CD14-positive monocyte (primary cell): ENCODE measurements around the gene ZDHHC11. TPM values are rescaled to one million over a fixed set of nuclear protein-coding genes. Genes with fewer than 3 reads are reported as not detected.
"Not testable (repeated sequence)": the region's sequence is repeated elsewhere in the genome, so short reads cannot be mapped to it uniquely, and the experiment has no call there.

Experiments
- DNase-seq, 3 donors: peaks; one replicate each; pipeline ENCODE4 v3.0.0-alpha.2; 2011 to 2022
- H2AFZ ChIP-seq: 2 replicates; pipeline ENCODE4 v1.6.0; 2012; ENCODE audit warnings: mild to moderate bottlenecking, low read depth, low read length, inconsistent platforms; ENCODE audit not compliant: insufficient read depth, poor library complexity, severe bottlenecking
- H3K27ac ChIP-seq, 2 donors: 1 replicate in 1 of 2; 2 replicates in 1 of 2; pipeline ENCODE4 v1.5.1; 2012 to 2013; ENCODE audit warnings: low read length in 2 of 2, control low read depth in 1 of 2, inconsistent platforms in 1 of 2, low read depth in 1 of 2, mild to moderate bottlenecking in 1 of 2
- H3K27me3 ChIP-seq, 2 donors: one replicate each; pipeline versions ENCODE4 v1.6.0 to v1.6.1; 2011 to 2013; ENCODE audit warnings: low read length in 2 of 2; ENCODE audit not compliant: control insufficient read depth in 2 of 2, insufficient read depth in 2 of 2
- H3K36me3 ChIP-seq, 2 donors: replicated peaks in 1 of 2; 1 replicate in 1 of 2; 2 replicates in 1 of 2; pipeline versions ENCODE4 v1.5.1 to v1.6.1; 2012 to 2013; ENCODE audit warnings: low read length in 2 of 2, control low read depth in 1 of 2, inconsistent platforms in 1 of 2, mild to moderate bottlenecking in 1 of 2; ENCODE audit not compliant: insufficient read depth in 2 of 2, control insufficient read depth in 1 of 2
- H3K4me1 ChIP-seq, 2 donors: 1 replicate in 1 of 2; 2 replicates in 1 of 2; pipeline versions ENCODE4 v1.5.1 to v1.6.1; 2012 to 2013; ENCODE audit warnings: low read length in 2 of 2, control low read depth in 1 of 2, inconsistent platforms in 1 of 2, mild to moderate bottlenecking in 1 of 2, moderate library complexity in 1 of 2; ENCODE audit not compliant: insufficient read depth in 2 of 2, control insufficient read depth in 1 of 2
- H3K4me2 ChIP-seq: replicated peaks from 2 replicates; pipeline ENCODE3; 2012; ENCODE audit warnings: low read length, moderate library complexity, mild to moderate bottlenecking; ENCODE audit not compliant: poor library complexity, severe bottlenecking; ENCODE audit errors: extremely low read depth
- H3K4me3 ChIP-seq, 3 experiments: fragments of 200-600 bp in 1 of 3; sonication (generic) in 1 of 3; replicated peaks in 1 of 3; 1 replicate in 2 of 3; 2 replicates in 1 of 3; pipeline ENCODE4 v1.5.1; 2011 to 2013; ENCODE audit warnings: low read length in 3 of 3, mild to moderate bottlenecking in 3 of 3, control low read depth in 2 of 3, low read depth in 2 of 3, inconsistent platforms in 1 of 3, moderate library complexity in 1 of 3
- H3K79me2 ChIP-seq: 2 replicates; pipeline ENCODE4 v1.6.0; 2012; ENCODE audit warnings: mild to moderate bottlenecking, control low read depth, inconsistent platforms, low read length, moderate library complexity; ENCODE audit not compliant: insufficient read depth
- H3K9ac ChIP-seq: 2 replicates; pipeline ENCODE4 v1.6.0; 2017; ENCODE audit warnings: low read length, mild to moderate bottlenecking; ENCODE audit not compliant: insufficient read depth, poor library complexity, severe bottlenecking
- H3K9me3 ChIP-seq, 2 donors: replicated peaks in 1 of 2; 1 replicate in 1 of 2; 2 replicates in 1 of 2; pipeline versions ENCODE4 v1.5.1 to v1.6.1; 2012 to 2013; ENCODE audit warnings: low read length in 2 of 2, control low read depth in 1 of 2; ENCODE audit not compliant: control insufficient read depth in 1 of 2, insufficient read depth in 1 of 2
- H4K20me1 ChIP-seq: 2 replicates; pipeline ENCODE4 v1.6.0; 2012; ENCODE audit warnings: mild to moderate bottlenecking, low read length, control low read depth, moderate library complexity; ENCODE audit not compliant: insufficient read depth
- H3K27ac Mint-ChIP-seq, 7 donors: one replicate each; pipeline ENCODE4 v1.8.0; 2020; ENCODE audit warnings: mild to moderate bottlenecking in 7 of 7, mixed read lengths in 7 of 7, moderate library complexity in 6 of 7, inconsistent platforms in 2 of 7
- H3K27me3 Mint-ChIP-seq, 3 donors: one replicate each; pipeline ENCODE4 v1.8.0; 2021 to 2022; ENCODE audit warnings: low read depth in 3 of 3, mild to moderate bottlenecking in 3 of 3, mixed read lengths in 3 of 3, moderate library complexity in 3 of 3, inconsistent platforms in 1 of 3
- H3K36me3 Mint-ChIP-seq, 2 donors: one replicate each; pipeline ENCODE4 v1.8.0; 2020; ENCODE audit warnings: mixed read lengths in 2 of 2, inconsistent platforms in 1 of 2, mild to moderate bottlenecking in 1 of 2
- H3K4me1 Mint-ChIP-seq: one replicate; pipeline ENCODE4 v1.8.0; 2020; ENCODE audit warnings: mild to moderate bottlenecking, mixed read lengths
- H3K4me3 Mint-ChIP-seq, 2 donors: one replicate each; pipeline ENCODE4 v1.8.0; 2020; ENCODE audit warnings: mild to moderate bottlenecking in 2 of 2, mixed read lengths in 2 of 2, moderate library complexity in 1 of 2
- H3K9me3 Mint-ChIP-seq, 7 donors: one replicate each; pipeline ENCODE4 v1.8.0; 2020 to 2022; ENCODE audit warnings: mixed read lengths in 7 of 7, mild to moderate bottlenecking in 6 of 7, moderate library complexity in 6 of 7, inconsistent platforms in 2 of 7
- WGBS: methylation state at CpG from one replicate; pipeline ENCODE4 v1.1.5; 2013; ENCODE audit warnings: missing lambda C conversion rate; ENCODE audit not compliant: insufficient coverage; 5-methylcytosine and 5-hydroxymethylcytosine counted together
- intact Hi-C, 2 donors: fragments of 100-400 bp; cut with micrococcal nuclease; formaldehyde crosslinking; loops; one replicate each; pipeline versions ENCODE4 v1.15.0 to v1.15.1; 2023
- polyA plus RNA-seq, 3 donors: library from polyadenylated mRNA; depleted of rRNA in 1 of 3; unstranded in 2 of 3; stranded (reverse) in 1 of 3; fragments of 300-500 nt in 2 of 3; fragments of >200 nt in 1 of 3; fragmentation: Illumina TruSeq in 2 of 3; gene quantifications; 1 replicate in 2 of 3; 2 replicates in 1 of 3; pipeline ENCODE4 v1.2.3, GENCODE V29; 2012 to 2021
- TF ChIP-seq, protein P1 (sequence below): fragments of 200-600 bp; IDR thresholded peaks from one replicate; pipeline ENCODE4 v1.8.0; 2022; ENCODE audit warnings: antibody characterized with exemption, mild to moderate bottlenecking

ZDHHC11 gene
- polyA plus RNA-seq, 3 donors: 1.8 TPM; not detected in 2

DNA sequence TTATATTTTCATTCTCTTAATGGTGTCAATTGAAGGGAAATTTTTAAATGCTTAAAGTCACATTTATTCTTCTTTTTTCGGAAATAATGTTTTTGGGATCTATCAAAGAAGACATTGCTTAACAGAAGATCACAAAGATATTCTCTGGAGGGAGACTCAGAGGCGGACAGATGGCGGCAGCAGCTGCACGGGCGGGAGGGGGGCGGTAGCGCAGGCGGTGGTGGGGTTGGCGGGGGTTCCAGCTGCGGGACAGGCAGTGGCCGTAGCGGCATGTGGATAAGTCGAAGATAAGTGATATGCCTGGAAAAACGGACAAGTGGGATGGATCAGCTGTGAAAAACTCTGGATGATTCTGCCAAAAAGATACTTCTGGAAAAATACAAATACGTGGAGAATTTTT is 34.6 kb downstream of the ZDHHC11 start:
- TF ChIP-seq, protein P1, sequence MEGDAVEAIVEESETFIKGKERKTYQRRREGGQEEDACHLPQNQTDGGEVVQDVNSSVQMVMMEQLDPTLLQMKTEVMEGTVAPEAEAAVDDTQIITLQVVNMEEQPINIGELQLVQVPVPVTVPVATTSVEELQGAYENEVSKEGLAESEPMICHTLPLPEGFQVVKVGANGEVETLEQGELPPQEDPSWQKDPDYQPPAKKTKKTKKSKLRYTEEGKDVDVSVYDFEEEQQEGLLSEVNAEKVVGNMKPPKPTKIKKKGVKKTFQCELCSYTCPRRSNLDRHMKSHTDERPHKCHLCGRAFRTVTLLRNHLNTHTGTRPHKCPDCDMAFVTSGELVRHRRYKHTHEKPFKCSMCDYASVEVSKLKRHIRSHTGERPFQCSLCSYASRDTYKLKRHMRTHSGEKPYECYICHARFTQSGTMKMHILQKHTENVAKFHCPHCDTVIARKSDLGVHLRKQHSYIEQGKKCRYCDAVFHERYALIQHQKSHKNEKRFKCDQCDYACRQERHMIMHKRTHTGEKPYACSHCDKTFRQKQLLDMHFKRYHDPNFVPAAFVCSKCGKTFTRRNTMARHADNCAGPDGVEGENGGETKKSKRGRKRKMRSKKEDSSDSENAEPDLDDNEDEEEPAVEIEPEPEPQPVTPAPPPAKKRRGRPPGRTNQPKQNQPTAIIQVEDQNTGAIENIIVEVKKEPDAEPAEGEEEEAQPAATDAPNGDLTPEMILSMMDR: no peak
- Histone ChIP-seq H3K27ac (no peak overlapping the region), H3K4me2 (no peak overlapping the region), H3K9ac (no peak overlapping the region), H3K4me1 (no peaks in the 10 kb centered on the region), H3K79me2 (no peaks in the 10 kb centered on the region), H3K27me3 (no peaks in the 10 kb centered on the region), H3K9me3 (peaks cover 0 to 7% of the 10 kb centered on the region in 2 donors), H3K4me3 (no peak overlapping the region), H2AFZ (no peak overlapping the region), H4K20me1 (no peaks in the 10 kb centered on the region), H3K36me3 (no peaks in the 10 kb centered on the region)
- Mint-ChIP-seq H3K4me3 (no peak overlapping the region), H3K36me3 (no peaks in the 10 kb centered on the region), H3K9me3 (peaks cover 0 to 7% (median 6%) of the 10 kb centered on the region in 7 donors), H3K4me1 (no peaks in the 10 kb centered on the region), H3K27me3 (peaks cover 2 to 9% (median 4%) of the 10 kb centered on the region in 3 donors), H3K27ac (no peak overlapping the region)
- 96% methylated on average over 13 of the region's 15 CpGs for WGBS
- intact Hi-C loops: no loop called here
- DNase-seq: no peak

DNA sequence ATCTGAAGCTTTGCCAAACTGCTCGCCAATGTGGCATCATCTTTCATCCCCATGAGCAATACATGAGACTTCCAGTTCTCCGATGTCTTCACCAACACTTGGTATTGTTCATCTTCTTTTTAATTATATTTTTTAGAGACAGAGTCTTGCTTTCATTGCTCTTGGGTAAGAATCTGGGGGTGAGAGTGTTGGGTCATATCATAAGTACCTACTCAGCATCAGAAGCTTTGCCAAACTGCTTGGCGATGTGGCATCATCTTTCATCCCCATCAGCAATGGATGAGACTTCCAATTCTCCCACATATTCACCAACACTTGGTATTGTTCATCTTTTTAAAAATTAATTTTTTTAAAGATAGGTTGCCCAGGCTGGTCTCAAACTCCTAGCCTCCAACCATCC is 35.3 kb downstream of the ZDHHC11 start:
- no peak overlapping the region for H3K27ac ChIP-seq
- intact Hi-C loops: no loop called here
- no peak overlapping the region for H3K4me3 ChIP-seq
- Mint-ChIP-seq H3K27me3 (peaks cover 2 to 9% (median 4%) of the 10 kb centered on the region in 3 donors), H3K27ac (no peak overlapping the region), H3K36me3 (no peaks in the 10 kb centered on the region), H3K4me1 (no peaks in the 10 kb centered on the region), H3K9me3 (peaks cover 0 to 7% (median 6%) of the 10 kb centered on the region in 7 donors), H3K4me3 (no peak overlapping the region)
- DNase-seq: no peak
- H3K9ac ChIP-seq: no peak overlapping the region
- H3K9me3 ChIP-seq: peaks cover 0 to 7% of the 10 kb centered on the region in 2 donors
- H3K27me3 ChIP-seq: no peaks in the 10 kb centered on the region
- H3K4me1 ChIP-seq: no peaks in the 10 kb centered on the region
- no peaks in the 10 kb centered on the region for H4K20me1 ChIP-seq
- no peak overlapping the region for H3K4me2 ChIP-seq
- TF ChIP-seq, protein P1: no peak
- WGBS: no CpG with 5 or more reads among the region's 3 CpGs
- H3K36me3 ChIP-seq: no peaks in the 10 kb centered on the region
- H2AFZ ChIP-seq: no peak overlapping the region
- H3K79me2 ChIP-seq: no peaks in the 10 kb centered on the region

DNA sequence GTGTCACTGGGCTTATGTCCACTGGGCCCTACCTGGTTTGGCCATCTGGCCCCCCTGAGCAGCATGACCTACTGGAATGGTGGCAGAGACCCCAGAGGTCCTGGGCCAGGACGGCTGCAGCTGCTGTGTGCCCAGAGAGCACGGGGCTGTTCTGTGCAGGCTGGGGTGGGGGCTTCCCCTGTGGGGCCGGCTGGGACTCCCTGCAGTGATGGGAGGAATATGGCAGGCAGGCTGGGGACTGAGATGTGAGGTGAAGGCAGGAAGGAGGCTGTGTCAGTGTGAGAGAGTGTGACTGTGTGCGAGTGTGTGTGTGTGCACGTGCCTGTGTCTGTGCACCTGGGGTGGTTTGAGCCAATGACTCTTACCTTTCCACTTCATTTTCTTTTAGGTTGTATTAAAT is 37.2 kb downstream of the ZDHHC11 start:
- H3K4me1 ChIP-seq, H3K36me3 Mint-ChIP-seq, H3K27ac Mint-ChIP-seq, intact Hi-C loops, H3K4me3 Mint-ChIP-seq, H3K27ac ChIP-seq, H3K4me2 ChIP-seq, H3K9me3 Mint-ChIP-seq, H3K4me3 ChIP-seq, H3K79me2 ChIP-seq, H3K4me1 Mint-ChIP-seq, DNase-seq, H3K9me3 ChIP-seq, H4K20me1 ChIP-seq, H3K36me3 ChIP-seq, H3K27me3 ChIP-seq, H3K9ac ChIP-seq, H2AFZ ChIP-seq: not testable (repeated sequence)
- peaks cover 3 to 11% (median 4%) of the 10 kb centered on the region in 3 donors for H3K27me3 Mint-ChIP-seq
- WGBS: no CpG with 5 or more reads among the region's 5 CpGs
